ENCODE measurements around the gene PRKCZ.

The PRKCZ gene

DNA sequence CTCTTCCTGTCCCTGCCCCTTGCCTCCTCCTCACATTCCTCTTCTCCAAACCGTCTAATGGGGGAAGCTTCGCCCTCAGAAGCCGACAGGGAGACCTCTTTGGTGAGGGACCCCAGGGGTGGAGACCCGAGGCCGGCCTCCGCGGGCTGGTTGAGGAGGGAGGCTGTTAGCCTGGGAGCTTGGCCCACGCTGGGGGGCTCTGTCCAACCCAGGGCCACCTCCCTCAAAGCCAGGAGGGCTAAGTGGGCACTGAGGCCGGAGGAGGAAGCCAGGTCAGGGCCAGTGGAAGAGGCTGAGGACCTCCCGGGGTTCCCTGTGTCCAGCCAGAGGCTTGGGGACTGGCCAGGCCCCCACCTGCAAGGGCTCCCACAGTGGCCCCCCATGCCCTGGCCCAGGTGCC, 25.8 kb upstream of the PRKCZ start:
- in situ Hi-C loops (cut with MboI; ENCODE audit: low sequenced_read_pairs), result no loop called here

- in situ Hi-C loops (cut with MboI; ENCODE audit: low sequenced_read_pairs), result no loop called here
Measured at GRCh38 chr1:2024887-2025286, 25.3 kb upstream of the PRKCZ start.

- in situ Hi-C loops (cut with MboI; ENCODE audit: low sequenced_read_pairs), result no loop called here
Measured at GRCh38 chr1:2025491-2025981, 24.7 kb upstream of the PRKCZ start.

GRCh38 chr1:2027961-2028583, 22.1 kb upstream of the PRKCZ start:
- in situ Hi-C loops (cut with MboI; ENCODE audit: low sequenced_read_pairs), result no loop called here

DNA sequence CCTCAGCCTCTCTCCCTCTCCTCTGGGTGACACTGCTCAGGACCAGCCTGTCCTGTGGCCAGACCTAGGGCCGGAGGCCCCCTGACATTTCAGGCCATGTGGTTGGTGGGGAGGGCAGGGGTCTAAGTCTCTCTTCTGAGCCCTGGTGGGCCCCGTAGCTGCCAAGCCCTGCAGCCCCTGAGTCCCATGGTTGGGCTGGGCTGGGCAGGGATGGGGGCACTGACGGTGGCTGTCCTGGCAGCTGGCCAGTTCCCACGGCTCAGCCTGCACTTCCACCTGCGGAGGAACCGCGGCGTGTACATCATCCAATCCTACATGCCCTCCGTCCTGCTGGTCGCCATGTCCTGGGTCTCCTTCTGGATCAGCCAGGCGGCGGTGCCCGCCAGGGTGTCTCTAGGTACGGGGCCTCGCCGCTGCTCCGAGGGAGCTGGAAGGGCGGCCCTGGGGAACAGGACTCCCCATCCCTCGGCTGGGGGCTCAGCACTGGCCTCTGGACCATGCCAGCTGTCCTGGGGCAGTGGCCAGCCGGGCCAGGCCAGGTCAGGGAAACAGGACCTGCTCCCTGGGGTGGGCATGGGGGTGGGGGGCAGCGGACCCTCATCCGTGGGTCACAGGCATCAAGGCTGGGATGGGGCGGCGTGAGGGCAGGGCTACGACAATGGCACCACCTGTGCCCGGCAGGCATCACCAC, 21.2 kb upstream of the PRKCZ start:
- in situ Hi-C loops (cut with MboI; ENCODE audit: low sequenced_read_pairs), result no loop called here

- in situ Hi-C loops (cut with MboI; ENCODE audit: low sequenced_read_pairs), result no loop called here
Measured at GRCh38 chr1:2029561-2029960, 20.6 kb upstream of the PRKCZ start.

GRCh38 chr1:2030076-2030871, 19.9 kb upstream of the PRKCZ start:
- in situ Hi-C loops (cut with MboI; ENCODE audit: low sequenced_read_pairs), result no loop called here

- in situ Hi-C loops (cut with MboI; ENCODE audit: low sequenced_read_pairs), result no loop called here
Measured at GRCh38 chr1:2031546-2032540, 18.4 kb upstream of the PRKCZ start.

GRCh38 chr1:2032737-2033136, 17.5 kb upstream of the PRKCZ start:
- in situ Hi-C loops (cut with MboI; ENCODE audit: low sequenced_read_pairs), result no loop called here

DNA sequence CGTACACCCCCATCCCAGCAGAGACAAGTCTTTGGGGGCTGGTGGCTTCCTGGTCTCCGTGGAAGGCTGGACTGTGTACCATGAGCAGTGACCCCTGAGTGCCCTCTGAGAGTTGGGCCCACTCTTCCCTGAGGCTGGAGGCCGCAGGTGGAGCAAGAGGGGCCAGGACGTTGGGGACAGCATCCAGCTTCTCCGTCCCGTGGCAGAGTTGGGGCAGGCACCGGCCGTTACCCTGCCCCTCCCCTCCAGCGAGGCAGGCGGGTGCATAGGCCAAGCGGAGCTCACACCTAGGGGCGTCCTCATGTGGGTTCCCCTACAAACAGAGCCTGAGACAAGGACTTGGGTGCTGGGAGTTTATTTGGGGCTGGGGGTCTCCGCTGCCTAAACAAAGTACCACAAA, 17.0 kb upstream of the PRKCZ start:
- in situ Hi-C loops (cut with MboI; ENCODE audit: low sequenced_read_pairs), result no loop called here

GRCh38 chr1:2036287-2036686, 13.9 kb upstream of the PRKCZ start:
- in situ Hi-C loops (cut with MboI; ENCODE audit: low sequenced_read_pairs), result no loop called here

- in situ Hi-C loops (cut with MboI; ENCODE audit: low sequenced_read_pairs), result no loop called here
Measured at GRCh38 chr1:2037314-2037979, 12.8 kb upstream of the PRKCZ start.

GRCh38 chr1:2038229-2038628, 12.0 kb upstream of the PRKCZ start:
- in situ Hi-C loops (cut with MboI; ENCODE audit: low sequenced_read_pairs), result no loop called here

DNA sequence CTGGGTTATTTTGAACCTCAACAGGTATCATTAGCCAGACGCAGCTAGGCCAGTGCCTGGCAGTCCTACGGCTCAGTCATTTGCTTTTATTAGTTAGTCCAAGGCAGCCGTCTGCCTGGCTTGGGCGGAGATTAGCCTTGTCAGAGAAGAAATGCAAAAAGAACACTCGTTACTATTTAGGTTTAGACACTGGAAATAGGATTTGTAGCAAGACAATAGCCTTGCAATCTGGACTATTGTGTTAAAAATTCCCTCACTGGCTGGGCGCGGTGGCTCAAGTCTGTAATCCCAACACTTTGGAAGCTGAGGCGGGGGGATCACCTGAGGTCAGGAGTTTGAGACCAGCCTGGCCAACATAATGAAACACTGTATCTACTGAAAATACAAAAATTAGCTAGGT, 11.0 kb upstream of the PRKCZ start:
- in situ Hi-C loops (cut with MboI; ENCODE audit: low sequenced_read_pairs), result no loop called here

- in situ Hi-C loops (cut with MboI; ENCODE audit: low sequenced_read_pairs), result loop anchor here (10.0 kb wide), 1 partner anchor 77 kb away; no protein-coding TSS in a partner anchor
Measured at GRCh38 chr1:2041305-2041704, 8.9 kb upstream of the PRKCZ start.

GRCh38 chr1:2041887-2042286, 8.3 kb upstream of the PRKCZ start:
- in situ Hi-C loops (cut with MboI; ENCODE audit: low sequenced_read_pairs), result loop anchor here (10.0 kb wide), 1 partner anchor 77 kb away; no protein-coding TSS in a partner anchor

DNA sequence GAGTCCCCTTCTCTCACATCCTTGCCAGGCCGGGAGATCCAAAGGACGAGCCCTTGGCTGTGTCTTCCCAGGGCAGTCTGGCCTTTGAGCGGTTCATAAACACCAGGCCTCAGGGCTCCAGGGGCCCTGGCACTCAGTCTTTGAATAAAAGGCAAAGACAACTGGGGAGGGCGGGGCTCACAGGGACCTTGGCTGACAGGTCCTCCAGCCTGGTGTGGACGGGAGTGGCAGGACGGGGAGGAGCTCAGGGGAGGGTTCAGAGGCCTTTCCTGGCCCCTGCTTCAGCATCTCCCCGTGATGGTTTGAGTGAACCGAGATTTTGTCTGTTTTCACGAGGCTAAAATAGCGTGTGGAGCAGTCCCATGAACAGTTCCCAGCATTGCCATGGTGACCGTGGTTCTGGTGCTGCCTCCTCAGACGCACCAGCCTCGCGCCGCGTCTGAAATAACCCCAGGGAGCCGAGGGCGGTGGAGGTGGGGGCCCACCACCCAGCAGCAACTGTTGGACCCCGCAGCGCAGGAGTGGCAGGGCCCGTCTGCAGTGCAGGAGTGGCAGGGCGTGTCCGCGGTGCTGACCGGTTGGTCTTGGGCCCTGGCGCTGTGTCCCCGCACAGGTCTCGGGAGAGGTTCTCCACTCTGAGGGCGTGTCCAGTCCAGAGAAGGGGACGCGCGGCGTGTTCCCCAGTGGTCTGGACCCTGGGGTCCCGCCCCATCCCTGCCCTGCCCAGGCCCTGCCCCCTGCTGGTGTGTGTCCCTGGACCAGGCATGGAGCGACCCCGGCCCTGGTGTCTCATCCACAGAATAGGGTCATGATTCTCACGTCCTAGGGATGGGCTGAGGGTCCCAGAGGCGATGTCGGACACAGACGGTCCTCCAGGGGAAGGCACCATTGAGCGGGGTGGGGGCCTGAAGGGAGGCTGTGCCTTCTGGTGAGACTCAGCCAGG, 7.1 kb upstream of the PRKCZ start:
- in situ Hi-C loops (cut with MboI; ENCODE audit: low sequenced_read_pairs), result loop anchor here (10.0 kb wide), 1 partner anchor 78 kb away; no protein-coding TSS in a partner anchor

GRCh38 chr1:2043886-2044285, 6.3 kb upstream of the PRKCZ start:
- in situ Hi-C loops (cut with MboI; ENCODE audit: low sequenced_read_pairs), result loop anchor here (10.0 kb wide), 1 partner anchor 79 kb away; no protein-coding TSS in a partner anchor

All from HL-60/S4 treated with phorbol 12-myristate 13-acetate at 8.2 ng/mL for 4 days and 3 days (cell line).